GM19438 (cell line): ENCODE data around the gene CAMKK2.
"Not testable (repeated sequence)": the region's sequence is repeated elsewhere in the genome, so short reads cannot be mapped to it uniquely, and the experiment has no call there.

Experiments used
- ATAC-seq: cut with Tn5 transposase; IDR thresholded peaks from one replicate; pipeline ENCODE4 v1.9.1; 2021; ENCODE audit warnings: low read depth; ENCODE audit not compliant: unreplicated experiment

CAMKK2 gene

DNA sequence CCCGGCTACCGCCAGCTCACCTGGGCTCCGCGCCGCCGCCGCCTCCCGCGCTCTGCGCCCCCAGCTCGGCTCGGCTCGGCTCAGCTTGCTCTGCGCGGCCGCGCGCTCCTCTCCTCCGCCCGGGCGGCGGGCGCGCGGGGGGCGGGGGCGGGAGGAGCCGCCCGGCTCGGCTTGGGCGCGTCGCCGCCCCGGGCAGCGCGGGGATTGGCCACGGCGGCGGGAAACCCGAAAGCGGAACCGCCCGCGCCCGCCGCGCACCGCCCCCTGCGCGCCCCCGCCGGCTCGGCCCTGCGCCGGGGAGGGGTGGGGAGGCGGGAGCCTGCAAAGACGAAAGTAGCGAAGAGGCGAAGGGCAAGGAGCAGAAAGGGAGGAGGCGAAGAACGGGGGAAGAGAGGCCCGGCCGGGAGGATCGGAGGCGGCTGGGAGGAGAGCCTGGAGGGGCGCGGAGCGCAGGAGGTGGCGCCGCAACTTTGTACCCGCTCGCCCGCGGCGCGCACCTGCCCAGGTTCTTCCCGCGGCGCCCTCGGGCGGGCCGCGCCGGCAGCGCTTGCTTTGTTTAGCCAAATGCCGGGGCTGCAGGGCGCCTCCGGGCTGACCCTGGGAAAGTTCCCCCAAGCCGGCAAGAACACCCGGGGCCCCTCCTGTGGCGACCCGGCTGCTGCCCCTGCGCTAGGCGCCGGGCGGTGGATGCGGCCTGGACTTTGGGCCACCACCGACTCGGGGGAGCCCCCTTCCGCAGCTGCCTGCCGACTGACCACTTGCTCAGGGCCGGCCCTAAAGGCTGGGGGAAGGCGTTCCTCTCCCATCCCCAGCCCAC is at the start of gene CAMKK2:
TSS of gene CAMKK2 (minus strand) at position 92 of the 817 bp plus-strand sequence. CDS start 22,183 bp downstream, outside the sequence.
- peak; percentile 63 for ATAC-seq

DNA sequence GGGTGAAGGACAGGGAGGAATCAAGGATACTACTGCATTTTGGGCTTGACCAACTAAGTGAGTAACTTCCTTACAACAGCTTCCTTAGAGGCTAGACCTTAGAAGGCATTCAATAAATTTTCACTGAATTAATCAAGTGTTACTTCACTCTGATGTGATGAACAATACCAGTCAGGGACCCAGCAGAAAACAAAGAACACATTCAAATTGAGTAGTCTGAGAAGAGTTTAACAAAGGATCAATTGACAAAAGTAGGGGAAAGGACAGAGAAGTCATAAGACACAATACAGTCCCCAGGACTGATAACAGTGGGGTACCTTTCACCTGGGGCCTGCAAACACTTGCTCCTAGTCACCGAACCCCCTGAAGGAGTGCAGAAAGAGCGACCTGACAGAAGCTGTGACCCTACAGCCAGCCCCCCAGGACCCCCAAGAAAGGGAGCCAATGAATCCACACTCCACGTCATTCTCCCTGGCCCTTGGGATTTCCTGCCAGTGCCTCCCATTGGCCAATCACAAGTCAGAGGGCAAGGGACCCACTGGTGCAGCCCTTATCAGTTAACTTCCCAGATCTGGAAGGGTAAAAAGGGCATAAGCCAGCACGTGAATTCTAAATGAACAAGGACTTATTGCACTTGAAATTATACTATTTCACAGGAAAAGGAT is 48.8 kb upstream of the CAMKK2 start:
- ATAC-seq, result no peak

DNA sequence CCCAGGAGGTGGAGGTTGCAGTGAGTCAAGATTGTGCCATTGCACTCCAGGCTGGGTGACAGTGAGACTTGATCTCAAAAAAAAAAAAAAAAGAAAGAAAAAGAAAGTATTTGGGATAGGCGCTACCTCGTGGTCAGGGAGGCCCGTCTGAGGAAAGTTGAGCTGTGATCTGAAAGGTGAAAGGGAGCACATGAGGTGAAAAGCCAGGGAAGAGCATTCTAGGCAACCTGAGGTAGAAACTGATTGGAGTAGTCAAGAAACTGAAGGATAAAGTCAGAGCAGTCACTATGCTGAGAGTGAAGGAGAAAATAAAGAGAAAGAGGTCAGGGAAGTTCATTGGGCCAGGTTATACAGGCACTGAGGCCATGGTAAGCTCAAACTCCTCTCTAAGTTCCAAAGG is 48.0 kb upstream of the CAMKK2 start:
- no peak for ATAC-seq

DNA sequence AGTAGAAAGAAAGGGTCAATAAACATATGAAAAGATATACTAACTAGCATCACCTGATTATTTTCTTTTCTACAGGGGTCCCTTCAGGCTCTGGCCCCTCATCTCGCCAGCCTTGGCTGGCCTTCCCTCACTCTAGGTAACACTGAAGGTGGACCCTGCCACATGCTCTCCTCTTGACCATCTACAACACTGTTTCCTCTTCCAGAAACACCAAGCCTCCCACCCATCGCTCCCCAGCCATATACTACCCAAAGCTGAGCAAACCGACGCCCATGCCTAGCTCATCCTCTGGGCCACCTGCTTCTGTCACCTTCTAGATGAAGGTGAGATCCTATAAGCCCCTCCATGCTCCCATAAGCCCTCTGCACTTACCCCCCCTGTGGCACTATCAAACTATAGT is 40.9 kb upstream of the CAMKK2 start:
- no peak for ATAC-seq

DNA sequence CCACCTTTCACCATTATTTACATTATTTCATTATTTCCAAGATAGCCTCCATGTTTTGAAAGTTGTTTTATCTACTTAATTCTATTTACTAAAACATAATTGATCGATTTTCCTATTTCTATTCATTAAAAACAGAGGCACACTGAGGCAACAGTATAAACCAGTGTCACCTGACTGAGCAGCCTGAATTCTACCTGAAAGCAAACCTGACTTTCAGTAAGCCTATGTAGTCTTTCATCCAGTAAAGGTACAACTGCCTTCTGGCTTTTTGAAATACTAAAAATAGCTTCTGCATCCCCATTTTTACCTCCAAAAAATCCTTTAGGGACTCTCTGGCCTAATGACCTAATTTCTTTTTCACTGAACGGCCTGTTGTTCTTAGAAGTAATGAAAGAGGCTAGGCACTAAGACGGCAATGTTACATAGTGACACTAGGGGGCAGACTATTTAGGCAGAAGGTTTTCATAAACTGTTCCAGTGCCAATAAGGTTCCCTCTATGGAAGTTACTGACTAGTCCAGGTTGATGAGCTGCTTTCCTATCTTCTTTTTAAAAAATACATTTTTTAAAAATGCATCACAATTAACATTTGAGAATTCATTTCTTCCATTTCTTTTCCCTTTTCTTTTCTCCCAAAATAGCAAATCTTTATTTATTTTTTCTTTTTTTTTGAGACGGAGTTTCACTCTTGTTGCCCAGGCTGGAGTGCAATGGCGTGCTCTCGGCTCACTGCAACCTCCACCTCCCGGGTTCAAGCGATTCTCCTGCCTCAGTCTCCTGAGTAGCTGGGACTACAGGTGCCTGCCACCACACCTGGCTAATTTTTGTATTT is 38.2 kb upstream of the CAMKK2 start:
- no peak for ATAC-seq

DNA sequence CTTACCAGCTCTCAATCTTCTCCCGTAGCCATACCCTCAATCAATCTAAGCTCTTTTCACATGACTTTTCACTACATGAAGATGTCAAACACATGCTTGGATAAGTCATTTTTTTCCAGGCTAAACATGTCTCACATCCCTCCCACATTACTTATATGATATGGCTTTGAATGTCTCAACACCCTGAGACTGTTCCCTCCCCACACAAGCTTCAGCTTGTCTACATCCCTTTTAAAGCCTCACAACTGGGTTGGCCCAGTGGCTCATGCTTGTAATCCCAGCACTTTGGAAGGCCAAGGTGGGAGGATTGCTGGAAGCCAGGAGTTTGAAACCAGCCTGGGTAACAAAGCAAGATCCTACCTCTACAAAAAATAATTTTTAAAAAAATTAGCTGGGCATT is 37.2 kb upstream of the CAMKK2 start:
- no peak for ATAC-seq

DNA sequence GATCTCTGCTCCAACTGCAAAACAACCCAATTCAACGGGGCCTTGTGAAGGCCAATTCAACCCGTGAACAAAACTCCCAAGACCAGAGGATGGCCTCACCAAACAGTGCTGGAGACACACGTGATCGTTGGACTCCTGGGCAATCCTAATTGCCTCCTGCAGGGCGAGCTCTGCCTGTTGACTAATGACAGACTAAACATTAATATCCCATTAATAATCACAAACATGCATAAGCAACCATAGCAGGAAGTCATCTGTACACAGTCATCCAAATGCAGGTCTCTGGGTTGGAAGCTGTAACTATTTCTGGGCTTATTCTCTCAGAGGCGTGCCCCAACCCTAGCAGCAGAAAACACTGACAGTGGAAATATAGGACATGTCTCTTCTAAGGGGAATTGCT is 34.7 kb upstream of the CAMKK2 start:
- no peak for ATAC-seq

DNA sequence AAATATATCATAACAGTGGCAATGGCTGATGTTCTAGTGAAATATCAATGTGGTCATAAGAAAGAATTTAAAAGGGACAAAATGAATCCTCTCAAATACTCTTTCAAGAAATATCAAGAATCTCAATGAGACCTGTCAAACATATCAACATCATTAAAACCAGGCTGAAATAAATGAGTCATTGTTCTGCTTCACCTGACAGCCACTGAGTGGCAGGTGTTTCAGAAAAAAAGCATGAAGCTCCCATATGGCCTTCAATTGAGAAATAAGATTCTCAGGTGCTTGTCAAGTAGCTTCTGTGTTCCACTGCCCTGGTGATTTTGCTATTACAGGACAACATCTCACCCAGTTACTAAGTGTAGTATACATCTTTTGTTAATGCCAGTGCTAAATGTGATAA is 34.2 kb upstream of the CAMKK2 start:
- ATAC-seq, result no peak

DNA sequence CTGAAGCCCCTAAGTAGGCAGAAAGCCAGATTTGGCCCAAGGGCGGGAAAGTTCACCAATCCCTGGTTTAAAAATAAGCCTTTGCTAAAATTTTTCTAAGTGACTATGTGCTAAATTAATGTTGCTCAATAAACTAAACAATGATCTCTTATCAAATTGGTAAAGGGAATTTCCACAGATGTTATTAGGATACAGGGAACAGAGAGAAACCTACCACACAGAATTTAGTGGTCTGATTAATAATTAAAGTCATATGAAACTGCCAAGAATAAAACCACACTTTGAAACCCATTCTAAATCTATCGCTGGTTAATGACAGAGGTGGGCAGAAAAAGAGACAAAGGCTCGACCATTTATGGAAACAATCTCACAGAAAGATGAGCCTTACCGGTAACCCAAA is 33.7 kb upstream of the CAMKK2 start:
- ATAC-seq, result no peak

DNA sequence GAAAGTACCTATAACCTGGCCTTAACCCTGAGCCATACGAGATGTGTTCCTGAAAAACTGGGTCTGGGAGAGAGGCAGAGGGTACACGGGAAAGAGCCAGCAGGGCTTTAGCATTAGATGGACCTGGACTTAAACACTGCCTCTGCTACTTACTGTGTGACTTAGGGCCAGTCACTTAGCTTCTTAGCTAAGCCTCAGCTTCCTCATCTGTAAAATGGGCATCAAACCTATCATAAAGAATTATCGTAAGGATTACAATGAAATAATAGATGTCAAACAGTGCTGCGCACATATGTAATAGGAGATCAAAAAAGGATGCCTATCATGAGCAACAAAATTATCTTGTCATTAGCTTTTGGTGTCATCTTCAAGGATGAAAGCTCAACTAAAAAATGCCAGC is 32.1 kb upstream of the CAMKK2 start:
- no peak for ATAC-seq

DNA sequence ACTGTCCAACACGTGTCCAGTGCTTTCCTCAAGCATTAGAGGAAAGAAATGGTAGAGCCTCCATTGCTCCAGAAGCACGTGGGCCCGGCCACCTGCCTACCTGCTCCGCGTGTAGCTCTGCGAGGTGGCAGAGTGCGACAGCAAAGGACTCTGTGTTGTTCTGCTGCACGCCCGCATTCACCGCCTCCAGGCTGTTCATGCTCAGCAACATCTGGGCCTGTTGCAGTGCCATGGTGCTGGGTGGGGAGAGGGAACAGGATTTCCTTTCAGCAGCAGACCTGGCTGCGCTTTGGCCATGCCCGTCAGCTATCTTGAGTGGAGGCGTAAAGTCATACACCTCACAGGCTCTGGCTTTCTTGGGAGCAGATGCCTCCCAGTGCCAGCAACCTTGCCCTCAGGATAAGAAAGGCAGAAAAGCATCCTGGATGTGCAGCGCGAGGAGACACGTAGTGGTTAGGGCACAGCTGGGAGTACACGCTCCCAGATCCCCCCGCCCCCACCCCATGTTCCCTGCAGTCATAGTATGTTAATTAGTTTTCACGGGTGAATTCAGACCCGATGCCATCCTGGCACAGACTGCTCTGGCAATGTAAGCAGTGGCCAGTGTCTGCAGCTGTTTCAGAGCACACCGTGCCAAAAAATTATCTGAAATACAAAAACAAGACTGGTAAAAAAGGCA is 30.6 kb upstream of the CAMKK2 start:
- ATAC-seq, result no peak

DNA sequence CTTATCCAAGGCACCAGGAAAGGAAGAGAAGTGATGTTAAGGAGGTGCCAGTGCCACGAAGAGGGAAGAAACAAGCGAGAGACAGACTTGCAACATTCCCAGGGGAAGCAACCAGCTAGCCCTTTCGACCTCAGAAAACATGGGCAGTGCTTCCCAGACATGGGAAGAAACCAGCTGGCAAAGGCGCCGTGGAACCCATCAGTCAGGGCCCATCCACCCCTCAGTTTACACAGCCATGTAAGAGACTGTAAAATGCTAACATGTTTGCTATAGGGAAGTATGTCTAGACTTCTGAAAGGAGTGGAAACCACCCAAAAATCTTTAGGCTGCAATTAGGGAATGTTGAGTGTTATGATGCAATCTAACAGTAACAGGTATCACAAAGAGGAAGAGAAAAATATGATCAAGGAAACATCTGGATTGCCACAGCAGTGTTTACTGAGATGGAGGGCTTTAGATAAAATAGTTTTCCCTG is 29.4 kb upstream of the CAMKK2 start:
- no peak for ATAC-seq

DNA sequence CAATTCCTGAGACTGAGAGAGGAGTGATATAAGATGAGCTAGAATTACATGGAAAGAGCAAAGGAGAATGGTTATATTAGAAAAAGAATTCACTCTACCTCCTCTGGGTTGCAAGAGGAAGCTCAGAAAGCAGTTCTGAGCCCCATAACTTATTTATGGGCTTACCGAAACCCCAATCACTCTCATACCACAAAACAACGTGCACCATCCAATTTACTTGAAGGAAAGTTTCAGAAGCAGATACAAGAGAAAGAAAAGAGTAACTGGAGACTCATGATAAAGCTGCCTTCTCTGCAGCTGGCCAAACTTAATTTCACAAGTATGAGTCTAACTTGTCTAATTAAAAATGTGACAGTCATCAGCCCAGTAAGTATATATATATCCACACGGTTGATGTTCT is 27.4 kb upstream of the CAMKK2 start:
- ATAC-seq, result no peak

DNA sequence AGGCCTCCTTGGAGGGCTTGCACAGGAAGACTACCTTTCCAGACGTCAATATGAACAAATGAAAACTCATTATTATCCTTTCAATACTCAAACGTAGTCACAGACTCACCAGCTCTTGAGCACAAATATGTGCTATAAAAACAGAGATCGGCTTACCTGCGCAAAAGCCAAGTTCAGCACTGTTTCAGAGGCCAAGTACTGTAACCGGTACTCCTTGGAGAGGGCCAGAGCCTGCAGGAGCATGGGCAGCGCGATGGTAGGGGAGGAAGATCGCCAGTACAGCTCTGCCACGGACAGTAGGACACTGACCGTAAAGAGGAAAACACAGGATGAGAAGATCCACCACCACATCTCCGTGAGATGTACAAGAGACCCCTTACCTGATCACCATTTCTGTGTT is 21.6 kb upstream of the CAMKK2 start:
- ATAC-seq, result no peak

DNA sequence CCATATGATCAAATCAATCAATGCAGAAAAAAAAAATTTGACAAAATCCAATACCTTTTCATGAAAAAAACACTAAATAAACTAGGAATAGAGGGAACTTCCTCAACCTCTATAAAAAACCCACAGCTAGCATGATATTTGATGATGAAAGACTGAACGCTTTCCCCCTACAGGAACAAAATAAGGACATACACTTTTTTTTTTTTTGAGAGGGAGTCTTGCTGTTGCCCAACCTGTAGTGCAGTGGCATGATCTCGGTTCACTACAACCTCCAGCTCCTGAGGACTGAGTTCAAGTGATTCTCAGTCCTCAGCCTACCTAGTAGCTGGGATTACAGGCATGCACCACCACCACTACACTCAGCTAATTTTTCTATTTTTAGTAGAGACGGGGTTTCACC is 17.9 kb upstream of the CAMKK2 start:
- ATAC-seq, result no peak

DNA sequence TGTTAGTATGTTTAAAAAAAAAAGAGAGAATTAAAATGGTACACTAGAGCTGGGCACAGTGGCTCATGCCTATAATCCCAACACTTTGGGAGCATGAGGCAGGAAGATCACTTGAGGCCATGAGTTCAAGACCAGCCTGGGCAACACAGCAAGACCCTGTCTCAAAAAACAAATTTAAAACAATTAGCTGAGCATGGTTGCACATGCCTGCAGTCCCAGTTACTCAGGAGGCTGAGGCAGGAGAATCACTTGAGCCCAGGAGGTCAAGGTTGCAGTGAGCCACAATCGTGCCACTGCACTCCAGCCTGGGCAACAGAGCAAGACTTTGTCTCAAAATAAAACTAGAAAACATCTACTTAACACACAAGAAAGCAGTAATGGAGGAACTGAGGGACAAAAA is 13.7 kb upstream of the CAMKK2 start:
- not testable (repeated sequence) for ATAC-seq

DNA sequence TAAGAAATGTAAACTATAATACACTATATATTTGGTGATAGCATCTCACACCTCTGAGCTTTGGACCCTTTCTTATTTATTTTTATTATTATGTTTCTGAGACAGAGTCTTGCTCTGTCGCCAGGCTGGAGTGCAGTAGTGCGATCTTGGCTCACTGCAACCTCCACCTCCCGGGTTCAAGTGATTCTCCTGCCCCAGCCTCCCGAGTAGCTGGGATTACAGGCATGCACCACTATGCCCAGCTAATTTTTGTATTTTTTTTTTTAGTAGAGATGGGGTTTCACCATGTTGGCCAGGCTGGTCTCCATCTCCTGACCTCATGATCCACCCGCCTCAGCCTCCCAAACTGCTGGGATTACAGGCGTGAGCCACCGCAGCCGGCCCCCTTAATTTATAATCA is 10.9 kb upstream of the CAMKK2 start:
- not testable (repeated sequence) for ATAC-seq

DNA sequence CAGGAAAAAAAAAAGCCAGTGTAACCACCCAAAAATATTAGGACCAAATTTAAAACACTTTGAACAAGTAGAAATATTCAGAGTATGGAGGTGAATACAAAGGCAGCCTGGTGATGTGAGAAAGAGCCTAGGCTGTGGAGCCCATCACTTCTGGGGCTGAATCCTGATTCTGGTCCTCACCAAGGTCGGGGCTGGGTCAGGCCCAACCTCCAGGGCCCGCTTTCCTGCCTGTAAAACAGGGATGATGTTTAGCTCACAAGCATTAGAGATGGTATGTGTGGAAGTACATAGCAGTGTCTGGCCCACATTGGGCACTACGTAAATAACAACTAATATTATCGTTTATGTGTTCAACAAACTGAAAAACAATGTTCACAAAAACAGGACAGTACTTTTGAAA is 7.8 kb upstream of the CAMKK2 start:
- ATAC-seq, result no peak

DNA sequence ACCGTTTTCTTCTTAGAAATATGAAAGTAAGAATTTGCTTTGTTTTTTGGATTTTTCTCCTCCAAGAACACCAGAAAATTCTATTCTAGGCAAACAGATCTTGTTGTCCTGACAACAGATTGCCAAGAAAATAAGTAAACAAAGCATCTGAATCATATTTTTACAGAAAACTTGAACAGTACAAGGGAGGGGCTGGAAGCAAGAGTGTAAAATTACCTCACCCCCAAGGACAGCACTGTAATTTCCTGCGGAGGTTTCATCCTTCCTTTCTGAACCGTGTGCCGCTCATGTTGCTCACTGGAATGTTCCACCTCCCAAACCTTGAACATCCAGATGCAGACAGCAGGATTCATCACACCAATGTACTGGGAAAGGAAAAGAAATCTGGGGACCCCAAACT is 5.4 kb upstream of the CAMKK2 start:
- ATAC-seq, result no peak

DNA sequence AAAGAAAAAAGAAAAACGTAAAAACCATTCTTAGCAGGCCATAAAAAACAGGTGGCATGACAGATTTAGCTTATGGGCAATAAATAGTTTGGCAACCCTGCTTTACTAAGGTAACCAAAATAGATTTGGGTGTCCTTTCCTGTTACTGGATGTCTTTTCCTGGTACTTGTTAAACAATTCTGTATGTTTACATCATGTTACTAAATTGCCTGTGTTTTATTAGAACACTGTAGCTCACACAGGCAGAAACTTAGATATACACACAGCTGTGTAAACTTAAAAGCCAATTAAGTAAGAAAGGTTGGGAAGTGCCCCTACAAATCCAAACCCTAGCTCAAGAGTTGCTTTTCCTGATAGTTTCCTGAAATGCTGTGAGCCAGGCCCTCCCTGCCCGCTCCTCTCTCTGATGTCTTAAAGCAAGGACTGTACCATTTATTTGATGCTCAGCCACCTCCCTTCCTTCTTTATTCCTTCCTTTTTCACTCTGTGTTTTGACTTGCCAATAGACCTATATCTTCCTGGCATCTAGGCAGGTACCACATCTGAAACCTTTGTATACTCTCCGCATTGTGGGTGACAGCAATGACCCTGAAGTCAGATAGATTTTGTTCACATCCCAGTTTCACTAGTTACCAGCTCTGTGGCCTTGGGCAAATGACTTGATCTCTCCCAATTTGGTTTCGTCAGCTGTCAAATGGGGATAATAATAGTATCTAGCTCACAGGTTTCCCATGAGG is 3.7 kb upstream of the CAMKK2 start:
- no peak for ATAC-seq
